KBM-7 (cell line): Measurements from ENCODE around the gene MAP7D2.

Source experiments
- DNase-seq: peaks from one replicate; pipeline ENCODE4 v3.0.0-alpha.2; 2015
- in situ Hi-C: fragments of 300-500 bp; cut with MboI; formaldehyde crosslinking; loops from 2 replicates; pipeline ENCODE4 v1.14.3; 2020; ENCODE audit warnings: low sequenced_read_pairs, low pct_unique_long_range_greater_than_20kb, mixed read lengths

MAP7D2 gene

GRCh38 chrX:19990556-19991349, 126.0 kb downstream of the MAP7D2 start, which contains the start of gene BCLAF3:
Gene BCLAF3, minus strand, starts transcription at chrX:19991061. Its CDS starts 20,797 bp downstream, at chrX:19970264.
- in situ Hi-C loops: no loop called here
- DNase-seq: peak; percentile 95

- in situ Hi-C loops: no loop called here
- no peak for DNase-seq
Observed at GRCh38 chrX:19990151-19990555, 126.6 kb downstream of the MAP7D2 start.

GRCh38 chrX:19987856-19988255, 128.9 kb downstream of the MAP7D2 start:
- no peak for DNase-seq
- in situ Hi-C loops: no loop called here

- in situ Hi-C loops: no loop called here
Observed at GRCh38 chrX:19986531-19986930, 130.2 kb downstream of the MAP7D2 start.

DNA sequence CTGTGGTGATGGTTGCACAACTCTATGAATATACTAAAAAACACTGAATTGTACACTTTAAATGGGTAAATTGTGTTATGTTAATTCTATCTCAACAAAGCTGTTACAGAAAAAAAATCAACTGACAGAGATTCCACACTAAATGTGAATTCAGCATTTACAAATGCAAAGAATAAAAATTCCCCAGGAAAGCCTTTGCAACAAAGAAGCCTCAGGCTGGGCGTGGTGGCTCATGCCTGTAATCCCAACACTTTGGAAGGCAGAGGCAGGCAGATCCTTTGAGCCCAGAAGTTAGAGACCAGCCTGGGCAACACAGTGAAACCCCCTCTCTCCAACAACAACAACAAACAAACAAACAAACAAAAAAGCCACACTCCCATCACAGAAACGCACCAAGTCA, 134.8 kb downstream of the MAP7D2 start:
- in situ Hi-C loops: no loop called here
- no peak for DNase-seq

More at GRCh38 chrX:19986531-19986930, 130.2 kb downstream of the MAP7D2 start:
- no peak for DNase-seq

DNA sequence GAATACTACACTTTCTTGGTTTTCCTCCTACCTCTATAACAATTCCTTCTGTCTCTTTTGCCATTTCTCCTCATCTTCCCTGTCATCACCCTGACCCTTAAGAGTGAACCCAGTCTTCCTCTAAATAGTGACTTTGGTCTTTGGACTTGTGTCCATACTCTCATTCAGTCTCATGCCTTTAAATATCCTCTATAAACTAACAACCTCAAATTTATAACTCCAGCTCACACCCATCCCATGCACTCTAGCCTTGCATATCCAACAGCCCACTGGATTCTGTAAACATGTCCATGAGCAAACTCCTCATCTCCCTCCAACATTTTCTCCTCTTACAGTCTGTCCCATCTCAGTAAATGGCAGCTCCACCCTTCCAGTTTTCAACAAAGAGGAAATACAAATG, 140.9 kb downstream of the MAP7D2 start:
- no peak for DNase-seq
- in situ Hi-C loops: no loop called here

DNA sequence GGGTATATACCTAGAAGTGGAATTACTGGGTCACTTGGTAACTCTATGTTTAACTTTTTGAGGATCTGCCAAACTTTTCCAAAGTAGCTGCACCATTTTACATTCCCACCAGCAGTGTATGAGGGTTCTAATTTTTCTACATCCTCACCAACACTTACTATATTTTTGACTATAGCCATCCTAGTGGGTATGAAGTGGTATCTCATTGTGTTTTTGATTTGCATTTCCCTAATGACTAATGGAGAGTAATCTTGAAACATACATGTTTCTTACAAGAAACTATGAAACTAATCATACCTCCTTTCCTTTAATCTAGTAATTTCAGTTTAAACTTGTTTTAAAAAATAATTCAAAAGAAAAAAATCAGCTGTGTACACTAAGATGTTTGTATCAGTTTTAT, 143.7 kb downstream of the MAP7D2 start:
- no peak for DNase-seq
- in situ Hi-C loops: no loop called here

DNA sequence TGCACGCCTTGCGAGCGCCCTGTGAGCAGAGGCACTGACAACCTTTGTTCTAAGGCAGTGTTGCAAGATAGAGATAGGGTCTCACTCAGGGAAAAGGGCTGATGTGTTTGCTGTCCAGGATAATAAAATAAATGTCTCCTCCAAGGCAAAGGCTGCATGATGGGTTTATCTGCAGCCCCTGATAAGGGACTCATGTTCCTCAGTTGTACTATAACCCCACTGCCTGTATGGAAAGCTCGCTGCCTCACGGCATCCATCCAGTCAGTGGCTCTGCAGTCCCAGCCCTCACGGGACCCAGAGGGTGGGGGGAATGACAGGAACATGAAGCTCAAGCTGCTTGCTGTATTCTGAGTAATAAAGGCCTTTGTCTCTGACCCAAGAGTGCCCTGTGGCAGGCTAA, 148.4 kb downstream of the MAP7D2 start:
- in situ Hi-C loops: no loop called here
- DNase-seq: no peak

DNA sequence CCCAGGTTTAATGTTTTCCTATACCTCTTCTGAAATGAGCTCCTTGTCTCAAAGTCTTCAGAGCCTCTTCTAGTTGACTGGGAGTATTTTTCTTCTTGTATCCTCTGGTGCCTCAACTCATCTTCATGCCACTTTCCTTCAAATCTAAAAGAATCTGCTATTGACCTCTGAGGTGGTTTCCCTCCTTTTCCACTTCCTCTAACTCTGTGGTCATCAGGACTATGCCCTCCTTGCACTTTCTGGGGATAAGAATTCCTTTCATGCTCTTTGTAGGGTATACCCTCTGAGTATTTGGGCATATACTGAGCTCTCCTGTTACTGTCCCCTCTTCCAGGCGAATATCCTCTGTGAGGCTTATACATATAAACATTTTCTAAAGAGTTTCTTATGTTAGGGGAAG, 150.7 kb downstream of the MAP7D2 start:
- in situ Hi-C loops: no loop called here
- no peak for DNase-seq

DNA sequence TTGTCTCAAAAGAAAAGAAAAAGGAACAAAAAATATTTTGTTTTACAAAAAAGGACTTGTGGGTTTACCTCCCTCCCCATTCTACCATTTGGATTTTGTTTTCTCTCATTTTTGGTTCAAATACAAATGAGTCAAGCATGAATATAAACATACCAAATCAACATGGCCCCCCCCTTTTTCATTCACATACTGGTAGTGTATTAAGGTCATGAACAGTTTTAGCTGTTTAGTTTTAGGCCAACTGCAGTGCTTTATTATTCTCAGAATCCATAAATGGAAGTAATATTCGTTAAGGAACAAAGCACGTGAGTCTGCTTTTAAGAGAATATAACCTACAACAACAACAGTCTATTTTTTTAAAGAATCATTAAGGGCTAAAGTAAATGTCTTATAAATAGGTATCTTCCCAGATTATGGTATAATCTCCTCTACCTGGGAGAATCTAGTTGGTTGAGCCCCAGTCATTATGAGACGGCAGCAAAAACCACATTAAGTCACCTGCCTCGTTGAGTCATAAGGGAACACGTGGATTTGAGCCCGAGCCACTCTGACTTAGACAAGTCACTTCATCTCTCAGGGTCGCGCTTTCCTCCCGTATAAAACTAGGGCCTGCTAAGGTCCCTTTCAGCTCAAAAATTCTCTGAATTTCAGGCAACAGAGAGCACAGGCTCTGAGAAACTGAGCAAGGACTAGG, 152.5 kb downstream of the MAP7D2 start:
- DNase-seq: no peak
- in situ Hi-C loops: no loop called here

DNA sequence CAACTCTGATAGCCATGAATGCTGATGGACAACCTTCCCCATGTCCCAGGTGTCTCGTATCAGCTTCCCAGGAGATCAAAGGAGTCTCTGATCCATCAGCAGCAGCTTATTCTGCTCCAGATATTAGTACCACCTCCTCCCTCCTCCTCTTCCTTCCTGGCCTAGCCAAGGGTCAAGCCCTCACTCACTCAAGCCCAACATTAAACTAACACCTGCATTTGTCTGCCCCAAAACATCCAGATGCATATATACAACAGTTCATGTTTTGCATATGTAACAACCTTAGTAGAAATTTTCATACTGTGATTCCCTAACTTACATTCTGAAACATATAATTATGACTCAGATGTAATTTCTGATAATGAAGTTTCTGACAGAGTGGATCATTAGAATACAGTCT, 155.8 kb downstream of the MAP7D2 start:
- in situ Hi-C loops: no loop called here
- no peak for DNase-seq

DNA sequence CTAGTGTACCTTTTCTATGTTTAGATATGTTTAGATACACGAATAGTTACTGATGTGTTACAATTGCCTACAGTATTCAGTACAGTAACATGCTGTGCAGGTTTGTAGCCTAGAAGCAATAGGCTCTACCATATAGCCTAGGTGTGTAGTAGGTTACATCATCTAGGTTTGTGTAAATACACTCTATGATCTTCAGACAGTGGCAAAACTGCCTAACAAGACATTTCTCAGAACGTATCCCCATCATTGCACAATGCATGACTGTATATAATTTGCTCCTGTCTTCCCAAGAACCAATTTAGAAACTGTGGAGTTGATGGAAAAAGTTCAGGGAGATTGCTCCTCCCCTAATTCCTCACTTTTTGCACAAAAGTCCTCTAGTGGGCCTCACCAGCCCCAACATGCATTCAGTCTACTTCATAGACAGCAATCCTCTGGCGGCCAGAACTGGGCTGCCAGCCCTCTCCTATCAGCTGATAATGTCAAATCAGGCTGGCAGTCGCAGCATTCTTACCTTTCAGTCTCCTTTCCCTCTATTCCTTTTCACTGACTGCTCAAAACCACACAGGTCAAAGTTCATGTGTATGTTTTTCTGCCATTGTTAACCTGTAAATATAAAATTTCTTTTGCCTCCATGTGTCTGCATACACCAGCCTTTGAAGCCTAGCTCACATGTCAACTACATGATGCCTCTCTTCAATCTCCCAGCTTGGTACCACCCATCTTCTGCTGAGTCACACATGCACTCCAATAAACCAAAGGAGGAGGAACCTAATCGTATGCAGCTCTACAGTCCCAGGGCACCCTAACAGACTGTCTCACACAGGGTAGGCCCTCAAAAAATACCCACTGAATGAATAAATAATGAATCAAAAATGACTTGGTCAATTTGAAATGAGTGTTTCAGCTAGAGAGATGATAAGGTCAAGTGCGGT, 157.9 kb downstream of the MAP7D2 start:
- in situ Hi-C loops: no loop called here
- no peak for DNase-seq

DNA sequence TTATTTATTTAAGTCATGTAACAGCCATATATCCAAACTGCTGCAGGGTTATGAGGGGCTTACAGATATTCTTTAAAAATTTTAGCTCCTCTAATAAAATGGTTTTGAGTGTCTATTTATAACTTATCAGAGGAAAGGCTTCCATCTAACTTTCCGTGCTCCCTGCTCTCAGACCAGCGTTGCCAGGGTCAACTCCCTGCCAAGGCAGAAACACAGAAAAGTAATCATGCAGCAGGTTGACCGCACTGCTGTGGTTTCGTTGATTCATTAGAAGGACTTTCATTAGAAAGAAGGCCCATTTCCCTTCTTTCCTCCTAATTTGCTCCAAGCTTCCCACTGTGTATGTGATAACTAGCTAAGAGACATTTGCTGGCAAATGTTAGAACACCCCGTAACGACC, 159.8 kb downstream of the MAP7D2 start:
- in situ Hi-C loops: no loop called here

More for the DNA sequence above, 159.8 kb downstream of the MAP7D2 start:
- no peak for DNase-seq
